K562 (cell line): ENCODE results near the gene SYNRG. TPM values are rescaled to one million over a fixed set of nuclear protein-coding genes. Genes with fewer than 3 reads are reported as not detected.

ENCODE experiments used
- ATAC-seq: fragments of 200-7000 bp; cut with Tn5 transposase; 3 replicates; pipeline ENCODE4 v1.9.1; 2020; ENCODE audit warnings: moderate library complexity
- BruUV-seq: library from RNA; stranded (reverse); fragments of 400-500 nt; replicated peaks from 2 replicates; lab custom pipeline; 2021; lab: Mats Ljungman, UMichigan
- CTCF ChIA-PET: fragments of 300-600 bp; formaldehyde crosslinking; extraction: SDS; loops from one replicate; lab custom pipeline; 2021; ENCODE audit warnings: low intra/inter-chr PET ratio; lab: Yijun Ruan, JAX
- POLR2A ChIA-PET: fragments of 300-600, 350-650 bp; sonication (Branson Sonifier 250); formaldehyde crosslinking; extraction: SDS; loops from one replicate; lab custom pipeline; 2021; ENCODE audit warnings: antibody characterized with exemption, inconsistent platforms; lab: Yijun Ruan, JAX
- DNase-seq, 4 experiments: peaks; one replicate each; pipeline versions ENCODE4 v3.0.0 to v3.0.0-alpha.2; 2011 to 2018; ENCODE audit warnings: low spot score in 3 of 4, mixed read lengths in 3 of 4; ENCODE audit errors: extremely low read depth in 1 of 4
- FAIRE-seq: peaks from 2 replicates; lab custom pipeline; 2011; peaks lifted over from hg19 to GRCh38; lab: Jason Lieb, UNC
- H2AFZ ChIP-seq: 2 replicates; pipeline ENCODE4 v1.6.0; 2011; ENCODE audit warnings: low read depth, low read length, control low read depth, inconsistent platforms
- H3K27ac ChIP-seq: fragments of 200-600 bp; 3 replicates; pipeline ENCODE4 v1.8.0; 2011; ENCODE audit warnings: low read depth, mild to moderate bottlenecking, control low read depth, inconsistent platforms, low read length, moderate library complexity, mixed read lengths; ENCODE audit errors: extremely low read depth
- H3K27me3 ChIP-seq, 2 experiments: fragments of 300-600 bp in 1 of 2; 2 replicates in 1 of 2; 3 replicates in 1 of 2; pipeline versions ENCODE4 v1.6.0 to v1.8.0; 2011; ENCODE audit warnings: inconsistent platforms in 2 of 2, low read length in 2 of 2, mild to moderate bottlenecking in 1 of 2, mixed read lengths in 1 of 2, moderate library complexity in 1 of 2; ENCODE audit not compliant: control insufficient read depth in 2 of 2, insufficient read depth in 2 of 2
- H3K36me3 ChIP-seq: fragments of 300-600 bp; 3 replicates; pipeline ENCODE4 v1.8.0; 2011; ENCODE audit warnings: mild to moderate bottlenecking, low read length, inconsistent platforms; ENCODE audit not compliant: control insufficient read depth, insufficient read depth
- H3K4me1 ChIP-seq, 2 experiments: fragments of 200-600 bp in 1 of 2; replicated peaks in 1 of 2; 2 replicates in 1 of 2; 3 replicates in 1 of 2; pipeline versions ENCODE4 v1.5.1 to v1.8.0; 2011; ENCODE audit warnings: inconsistent platforms in 2 of 2, low read length in 2 of 2, mild to moderate bottlenecking in 1 of 2, mixed read lengths in 1 of 2, moderate library complexity in 1 of 2; ENCODE audit not compliant: control insufficient read depth in 2 of 2, insufficient read depth in 2 of 2
- H3K4me2 ChIP-seq: 2 replicates; pipeline ENCODE4 v1.6.1; 2011; ENCODE audit warnings: low read length, control low read depth, inconsistent platforms, mixed read lengths; ENCODE audit not compliant: insufficient read depth
- H3K4me3 ChIP-seq: fragments of 200-600 bp; sonication (generic), shearing (Covaris generic); 2 replicates; pipeline ENCODE4 v1.5.1; 2016; ENCODE audit warnings: control low read depth, inconsistent platforms
- H3K79me2 ChIP-seq: fragments of 200-600 bp; 3 replicates; pipeline ENCODE4 v1.8.0; 2011; ENCODE audit warnings: low read length, inconsistent platforms; ENCODE audit not compliant: control insufficient read depth, insufficient read depth
- H3K9ac ChIP-seq, 2 experiments: 2 replicates each; pipeline versions ENCODE4 v1.6.0 to v1.6.1; 2011; ENCODE audit warnings: low read depth in 2 of 2, low read length in 2 of 2, control low read depth in 1 of 2, inconsistent platforms in 1 of 2, mild to moderate bottlenecking in 1 of 2, mixed read lengths in 1 of 2; ENCODE audit not compliant: insufficient read depth in 1 of 2
- H3K9me1 ChIP-seq: one replicate; pipeline ENCODE4 v1.6.0; 2011; ENCODE audit warnings: inconsistent platforms, mild to moderate bottlenecking, low read length, moderate library complexity; ENCODE audit not compliant: control insufficient read depth, insufficient read depth
- H3K9me3 ChIP-seq: replicated peaks from 2 replicates; pipeline ENCODE4 v1.5.1; 2011; ENCODE audit warnings: low read depth, low read length, inconsistent platforms; ENCODE audit not compliant: control insufficient read depth, insufficient read depth
- H4K20me1 ChIP-seq: replicated peaks from 2 replicates; pipeline ENCODE4 v1.6.1; 2011; ENCODE audit warnings: low read length, inconsistent platforms, mixed read lengths; ENCODE audit not compliant: control insufficient read depth, insufficient read depth
- ATF7 ChIP-seq: fragments of 450-650 bp; IDR thresholded peaks from 2 replicates; pipeline ENCODE4 v1.7.1; 2014; ENCODE audit warnings: mild to moderate bottlenecking, moderate library complexity
- CSDE1 ChIP-seq, 2 experiments: fragments of 450-650 bp; IDR thresholded peaks; 2 replicates each; pipeline ENCODE4 v1.6.1; 2016; ENCODE audit warnings: mild to moderate bottlenecking in 1 of 2
- HINFP ChIP-seq: fragments of 450-650 bp; conservative IDR thresholded peaks from 2 replicates; pipeline ENCODE4 v1.6.1; 2016; ENCODE audit warnings: missing genetic modification characterization, low read depth, mild to moderate bottlenecking, control low read depth, missing compliant biosample characterization
- IFI16 ChIP-seq: fragments of 250-450 bp; sonication (Bioruptor Pico); IDR thresholded peaks from 2 replicates; pipeline ENCODE4 v2.1.2; 2022; ENCODE audit warnings: mild to moderate bottlenecking, inconsistent platforms
- MAZ ChIP-seq, 2 experiments: fragments of 450-650 bp in 1 of 2; sonication (generic) in 1 of 2; formaldehyde crosslinking; IDR thresholded peaks in 1 of 2; conservative IDR thresholded peaks in 1 of 2; 2 replicates each; pipeline versions ENCODE4 v1.4.0 to v1.5.0; 2020; ENCODE audit warnings: mild to moderate bottlenecking in 1 of 2, missing genetic modification reagents in 1 of 2
- POLR2AphosphoS2 ChIP-seq: IDR thresholded peaks from 2 replicates; pipeline ENCODE4 v1.6.1; 2012; ENCODE audit warnings: low read length, improper control_type of control experiment
- POU5F1 ChIP-seq: fragments of 150-350 bp; IDR thresholded peaks from 2 replicates; pipeline ENCODE4 v1.6.1; 2014; ENCODE audit warnings: borderline replicate concordance, low read length, low read depth, mild to moderate bottlenecking; ENCODE audit not compliant: partially characterized antibody
- SP1 ChIP-seq: sonication (generic); formaldehyde crosslinking; IDR thresholded peaks from 2 replicates; pipeline ENCODE4 v1.8.1; 2022; ENCODE audit warnings: mild to moderate bottlenecking, missing genetic modification reagents
- XRCC3 ChIP-seq: fragments of 450-650 bp; IDR thresholded peaks from 2 replicates; pipeline ENCODE4 v1.6.1; 2017; ENCODE audit warnings: mild to moderate bottlenecking, moderate library complexity
- ZBTB26 ChIP-seq: fragments of 450-650 bp; formaldehyde crosslinking; IDR thresholded peaks from 2 replicates; pipeline ENCODE4 v1.4.0; 2022; ENCODE audit warnings: missing genetic modification characterization
- ZBTB8A ChIP-seq: fragments of 450-650 bp; IDR thresholded peaks from 2 replicates; pipeline ENCODE4 v1.6.1; 2018; ENCODE audit warnings: mild to moderate bottlenecking, moderate library complexity; ENCODE audit not compliant: partially characterized antibody
- ZFX ChIP-seq: sonication (generic); formaldehyde crosslinking; IDR thresholded peaks from 2 replicates; pipeline ENCODE4 v1.8.0; 2022; ENCODE audit warnings: mild to moderate bottlenecking, missing genetic modification reagents, moderate library complexity
- ZNF444 ChIP-seq: fragments of 250-450 bp; sonication (Bioruptor Pico); IDR thresholded peaks from 2 replicates; pipeline ENCODE4 v1.4.0; 2020; ENCODE audit warnings: mild to moderate bottlenecking, moderate library complexity
- WGBS: fragments of 100-300 bp; shearing (Covaris generic); methylation state at CpG from one replicate; pipeline ENCODE4 v1.1.6; 2016; ENCODE audit warnings: low coverage, mixed read lengths; ENCODE audit not compliant: insufficient coverage; ENCODE audit errors: missing lambda C conversion rate; 5-methylcytosine and 5-hydroxymethylcytosine counted together
- in situ Hi-C: fragments of 300-500 bp; cut with MboI; formaldehyde crosslinking; loops from 4 replicates; pipeline ENCODE4 v1.15.0; 2018; ENCODE audit warnings: inconsistent platforms, mixed read lengths
- intact Hi-C: fragments of 100-400 bp; cut with micrococcal nuclease; formaldehyde crosslinking; loops from 2 replicates; pipeline ENCODE4 v1.14.2; 2022
- polyA plus RNA-seq, 8 experiments: library from polyadenylated mRNA; depleted of rRNA in 4 of 8; stranded (reverse) in 5 of 8; unstranded in 3 of 8; fragments of >200 nt; fragmentation: Nextera tagmentation in 2 of 8; fragmentation: Illumina TruSeq in 1 of 8; extraction: Ambion mirVana in 2 of 8; extraction: Trizol in 1 of 8; gene quantifications; 2 replicates each; pipeline versions ENCODE4 v1.2.1 to v1.2.3, GENCODE V29; 2011 to 2014; ENCODE audit warnings: inconsistent platforms in 1 of 8, missing spikeins in 1 of 8
- total RNA-seq, 7 experiments: library from RNA; depleted of rRNA in 6 of 7; stranded (reverse); fragments of >200 nt in 6 of 7; fragmentation: Illumina TruSeq in 2 of 7; extraction: Trizol in 2 of 7; gene quantifications; 2 replicates each; pipeline versions ENCODE4 v1.2.1 to v1.2.3, GENCODE V29; 2011 to 2021; ENCODE audit warnings: low replicate concordance in 1 of 7
- TF ChIP-seq, protein P1 (sequence below): sonication (generic); formaldehyde crosslinking; IDR thresholded peaks from 2 replicates; pipeline ENCODE4 v1.8.0; 2022; ENCODE audit warnings: missing genetic modification reagents, mild to moderate bottlenecking, borderline replicate concordance
- TF ChIP-seq, protein P2 (sequence below), 2 experiments: fragments of 450-650 bp; IDR thresholded peaks; 2 replicates each; pipeline ENCODE4 v1.6.1; 2016

The SYNRG gene
- total and polyA plus RNA-seq, 9 of the 15 experiments (the other 6 are each of a cell fraction or from before 2014, with no cell fraction given) = 2.9 to 28.2 (median 15.1) TPM

- H3K4me1 ChIP-seq = peaks cover 11 to 24% of the 10 kb centered on the region in 2 experiments; a peak in 4 of 5 replicates
- FAIRE-seq = no peak
- peak; percentile 80 for ATAC-seq
- H3K79me2 ChIP-seq = peaks cover 44% of the 10 kb centered on the region
- intact Hi-C loops (loop anchor here (5.0 kb wide), 1 partner anchor 82 kb away; the partner anchor contains the start of genes ACACA and TADA2A), in situ Hi-C loops (no loop called here)
- H3K27ac ChIP-seq = peak within 1 kb of the TSS; percentile 79
- no peaks in the 10 kb centered on the region for H4K20me1 ChIP-seq
- no peaks in the 10 kb centered on the region for H3K9me1 ChIP-seq
- H3K4me2 ChIP-seq = peak within 1 kb of the TSS; percentile 90
- no peaks in the 10 kb centered on the region for H3K9me3 ChIP-seq
- H2AFZ ChIP-seq = peak within 1 kb of the TSS; percentile 95
- under 1% methylated on average over 43 of the region's 100 CpGs for WGBS
- DNase-seq = peak; percentile 92 to 97 (median 96)
- H3K4me3 ChIP-seq = peak within 1 kb of the TSS; percentile 74
- no peaks in the 10 kb centered on the region for H3K27me3 ChIP-seq
- TSS peak; percentile 85 for BruUV-seq
- POLR2A ChIA-PET = interaction anchor here (0.6 to 1.0 kb wide), 4 partner anchors 10 to 300 kb away, joined by 3 to 6 read pairs (median 4); no protein-coding TSS in a partner anchor
- H3K9ac ChIP-seq = peak within 1 kb of the TSS; percentile 76 to 96
- CTCF ChIA-PET = no interaction called here
- H3K36me3 ChIP-seq = no peaks in the 10 kb centered on the region
- TF ChIP-seq MAZ (CRISPR knock-in tag; conservative IDR thresholded peaks at IDR 0.05 in 1 of 2, IDR thresholded peaks at IDR 0.05 in 1 of 2) (peak in 1 of 2 experiments; percentile 12; a peak in 1 of 4 replicates), IFI16 (CRISPR knock-in tag) (no peak), POU5F1 (no peak), XRCC3 (no peak), HINFP (tag) (no peak), CSDE1 (IDR thresholded peaks at IDR 0.05) (no peak), ZBTB26 (CRISPR knock-in tag) (no peak), SP1 (CRISPR knock-in tag) (no peak), ZNF444 (CRISPR knock-in tag) (no peak), ATF7 (no peak), POLR2AphosphoS2 (no peak), ZBTB8A (no peak), ZFX (CRISPR knock-in tag) (no peak)
- TF ChIP-seq, protein P1, sequence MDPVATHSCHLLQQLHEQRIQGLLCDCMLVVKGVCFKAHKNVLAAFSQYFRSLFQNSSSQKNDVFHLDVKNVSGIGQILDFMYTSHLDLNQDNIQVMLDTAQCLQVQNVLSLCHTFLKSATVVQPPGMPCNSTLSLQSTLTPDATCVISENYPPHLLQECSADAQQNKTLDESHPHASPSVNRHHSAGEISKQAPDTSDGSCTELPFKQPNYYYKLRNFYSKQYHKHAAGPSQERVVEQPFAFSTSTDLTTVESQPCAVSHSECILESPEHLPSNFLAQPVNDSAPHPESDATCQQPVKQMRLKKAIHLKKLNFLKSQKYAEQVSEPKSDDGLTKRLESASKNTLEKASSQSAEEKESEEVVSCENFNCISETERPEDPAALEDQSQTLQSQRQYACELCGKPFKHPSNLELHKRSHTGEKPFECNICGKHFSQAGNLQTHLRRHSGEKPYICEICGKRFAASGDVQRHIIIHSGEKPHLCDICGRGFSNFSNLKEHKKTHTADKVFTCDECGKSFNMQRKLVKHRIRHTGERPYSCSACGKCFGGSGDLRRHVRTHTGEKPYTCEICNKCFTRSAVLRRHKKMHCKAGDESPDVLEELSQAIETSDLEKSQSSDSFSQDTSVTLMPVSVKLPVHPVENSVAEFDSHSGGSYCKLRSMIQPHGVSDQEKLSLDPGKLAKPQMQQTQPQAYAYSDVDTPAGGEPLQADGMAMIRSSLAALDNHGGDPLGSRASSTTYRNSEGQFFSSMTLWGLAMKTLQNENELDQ (CRISPR knock-in tag) = no peak
- TF ChIP-seq, protein P2, sequence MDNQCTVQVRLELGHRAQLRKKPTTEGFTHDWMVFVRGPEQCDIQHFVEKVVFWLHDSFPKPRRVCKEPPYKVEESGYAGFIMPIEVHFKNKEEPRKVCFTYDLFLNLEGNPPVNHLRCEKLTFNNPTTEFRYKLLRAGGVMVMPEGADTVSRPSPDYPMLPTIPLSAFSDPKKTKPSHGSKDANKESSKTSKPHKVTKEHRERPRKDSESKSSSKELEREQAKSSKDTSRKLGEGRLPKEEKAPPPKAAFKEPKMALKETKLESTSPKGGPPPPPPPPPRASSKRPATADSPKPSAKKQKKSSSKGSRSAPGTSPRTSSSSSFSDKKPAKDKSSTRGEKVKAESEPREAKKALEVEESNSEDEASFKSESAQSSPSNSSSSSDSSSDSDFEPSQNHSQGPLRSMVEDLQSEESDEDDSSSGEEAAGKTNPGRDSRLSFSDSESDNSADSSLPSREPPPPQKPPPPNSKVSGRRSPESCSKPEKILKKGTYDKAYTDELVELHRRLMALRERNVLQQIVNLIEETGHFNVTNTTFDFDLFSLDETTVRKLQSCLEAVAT (IDR thresholded peaks at IDR 0.05) = no peak
Measured at GRCh38 chr17:37489197-37490001, 119.8 kb downstream of the SYNRG start, which contains the start of gene DUSP14. Gene DUSP14 (plus strand): TSS chr17:37489891. CDS start chr17:37512273, 22,382 bp downstream.
